H1 (cell line): ENCODE data around the gene SNX17. TPM values are rescaled to one million over a fixed set of nuclear protein-coding genes. Genes with fewer than 3 reads are reported as not detected.

ENCODE experiments used
- CTCF ChIA-PET: fragments of 300-600 bp; sonication (Branson Sonifier 250); formaldehyde crosslinking; loops from one replicate; lab custom pipeline; 2021; ENCODE audit not compliant: partially characterized antibody; lab: Charles Lee
- POLR2A ChIA-PET: fragments of 300-600 bp; sonication (Branson Sonifier 250); formaldehyde crosslinking; loops from one replicate; lab custom pipeline; 2021; ENCODE audit warnings: inconsistent platforms; ENCODE audit not compliant: partially characterized antibody; lab: Charles Lee
- DNase-seq, 2 experiments: peaks; one replicate each; pipeline versions ENCODE4 v3.0.0 to v3.0.0-alpha.2; 2010 to 2022; ENCODE audit warnings: low spot score in 2 of 2, low read depth in 1 of 2, mixed read lengths in 1 of 2
- FAIRE-seq: peaks from 2 replicates; lab custom pipeline; 2011; peaks lifted over from hg19 to GRCh38; lab: Jason Lieb, UNC
- H2AFZ ChIP-seq: 2 replicates; pipeline ENCODE4 v1.8.1; 2012; ENCODE audit warnings: low read length, inconsistent platforms
- H2AK5ac ChIP-seq: 2 replicates; pipeline ENCODE4 v1.6.1; 2013; ENCODE audit warnings: low read depth, low read length
- H2BK120ac ChIP-seq: replicated peaks from 2 replicates; pipeline ENCODE3; 2013; ENCODE audit warnings: low read depth, low read length, inconsistent platforms
- H2BK12ac ChIP-seq: 2 replicates; pipeline ENCODE4 v1.6.1; 2013; ENCODE audit warnings: low read depth, low read length
- H2BK15ac ChIP-seq: 2 replicates; pipeline ENCODE4 v1.6.1; 2013; ENCODE audit warnings: low read length
- H2BK20ac ChIP-seq: 2 replicates; pipeline ENCODE4 v1.6.1; 2013; ENCODE audit warnings: low read length
- H2BK5ac ChIP-seq: 2 replicates; pipeline ENCODE4 v1.6.1; 2013; ENCODE audit warnings: low read depth, low read length
- H3K14ac ChIP-seq: 2 replicates; pipeline ENCODE4 v1.6.1; 2013; ENCODE audit warnings: inconsistent platforms; ENCODE audit not compliant: insufficient read length
- H3K18ac ChIP-seq: 2 replicates; pipeline ENCODE4 v1.6.1; 2013; ENCODE audit warnings: low read length; ENCODE audit errors: extremely low read depth
- H3K23ac ChIP-seq: 2 replicates; pipeline ENCODE4 v1.6.1; 2013; ENCODE audit warnings: inconsistent platforms; ENCODE audit not compliant: insufficient read length
- H3K23me2 ChIP-seq: 2 replicates; pipeline ENCODE4 v1.6.1; 2013; ENCODE audit warnings: low read depth, low read length
- H3K27ac ChIP-seq: 2 replicates; pipeline ENCODE4 v1.6.1; 2011; ENCODE audit warnings: low read depth, low read length, inconsistent platforms
- H3K27me3 ChIP-seq, 4 experiments: replicated peaks in 1 of 4; 1 replicate in 1 of 4; 2 replicates in 3 of 4; pipeline versions ENCODE4 v1.6.1 to v1.8.1; 2011 to 2013; ENCODE audit warnings: low read length in 3 of 4, mild to moderate bottlenecking in 3 of 4, inconsistent platforms in 2 of 4, mixed read lengths in 2 of 4, moderate library complexity in 1 of 4; ENCODE audit not compliant: control insufficient read depth in 3 of 4, insufficient read depth in 3 of 4; ENCODE audit errors: extremely low read depth in 1 of 4
- H3K36me3 ChIP-seq, 4 experiments: 2 replicates each; pipeline versions ENCODE4 v1.6.1 to v1.8.1; 2011 to 2013; ENCODE audit warnings: mild to moderate bottlenecking in 4 of 4, low read length in 3 of 4, moderate library complexity in 2 of 4, control low read depth in 1 of 4, inconsistent platforms in 1 of 4; ENCODE audit not compliant: insufficient read depth in 4 of 4, control insufficient read depth in 2 of 4
- H3K4ac ChIP-seq: replicated peaks from 2 replicates; pipeline ENCODE3; 2013; ENCODE audit warnings: low read length, low read depth, mixed read lengths, inconsistent platforms; ENCODE audit not compliant: insufficient read length
- H3K4me1 ChIP-seq, 4 experiments: replicated peaks in 1 of 4; 1 replicate in 1 of 4; 2 replicates in 3 of 4; pipeline versions ENCODE4 v1.6.1 to v1.8.1; 2011 to 2013; ENCODE audit warnings: low read length in 3 of 4, inconsistent platforms in 2 of 4, mixed read lengths in 1 of 4; ENCODE audit not compliant: insufficient read depth in 4 of 4, control insufficient read depth in 3 of 4
- H3K4me2 ChIP-seq, 2 experiments: 2 replicates each; pipeline versions ENCODE4 v1.6.1 to v1.8.1; 2011 to 2013; ENCODE audit warnings: low read depth in 2 of 2, low read length in 2 of 2, control low read depth in 1 of 2, inconsistent platforms in 1 of 2, mild to moderate bottlenecking in 1 of 2; ENCODE audit not compliant: insufficient read depth in 1 of 2
- H3K4me3 ChIP-seq, 4 experiments: fragments of 200-600, 300-600 bp in 1 of 4; sonication (generic), shearing (Covaris generic), sonication (Bioruptor Twin) in 1 of 4; 2 replicates each; pipeline versions ENCODE4 v1.5.1 to v1.8.1; 2011 to 2016; ENCODE audit warnings: low read length in 4 of 4, low read depth in 3 of 4, control low read depth in 2 of 4, inconsistent platforms in 2 of 4, mild to moderate bottlenecking in 2 of 4, mixed read lengths in 1 of 4, moderate library complexity in 1 of 4; ENCODE audit not compliant: insufficient read depth in 2 of 4; ENCODE audit errors: extremely low read depth in 1 of 4
- H3K56ac ChIP-seq: replicated peaks from 2 replicates; pipeline ENCODE3; 2013; ENCODE audit warnings: low read depth, mild to moderate bottlenecking, mixed read lengths, low read length, inconsistent platforms; ENCODE audit not compliant: insufficient read length
- H3K79me1 ChIP-seq: 2 replicates; pipeline ENCODE4 v1.6.1; 2013; ENCODE audit warnings: low read depth, low read length, control low read depth
- H3K79me2 ChIP-seq, 2 experiments: 2 replicates each; pipeline versions ENCODE4 v1.6.1 to v1.8.1; 2012 to 2013; ENCODE audit warnings: low read length in 2 of 2, mild to moderate bottlenecking in 2 of 2, inconsistent platforms in 1 of 2; ENCODE audit not compliant: insufficient read depth in 2 of 2, control insufficient read depth in 1 of 2
- H3K9ac ChIP-seq, 4 experiments: replicated peaks in 1 of 4; 1 replicate in 1 of 4; 2 replicates in 3 of 4; pipeline versions ENCODE4 v1.6.1 to v1.8.1; 2011 to 2013; ENCODE audit warnings: low read depth in 3 of 4, low read length in 3 of 4, control low read depth in 2 of 4, mild to moderate bottlenecking in 2 of 4, moderate library complexity in 2 of 4, inconsistent platforms in 1 of 4; ENCODE audit errors: extremely low read depth in 1 of 4
- H3K9me3 ChIP-seq, 2 experiments: 2 replicates each; pipeline versions ENCODE4 v1.6.1 to v1.8.1; 2012 to 2013; ENCODE audit warnings: mild to moderate bottlenecking in 2 of 2, moderate library complexity in 2 of 2, control low read depth in 1 of 2, inconsistent platforms in 1 of 2, low read depth in 1 of 2, low read length in 1 of 2, mixed read lengths in 1 of 2; ENCODE audit not compliant: insufficient read depth in 2 of 2
- H4K20me1 ChIP-seq, 2 experiments: replicated peaks in 1 of 2; 2 replicates each; pipeline versions ENCODE3 to v1.8.1; 2011 to 2013; ENCODE audit warnings: inconsistent platforms in 2 of 2, low read length in 2 of 2, mild to moderate bottlenecking in 1 of 2; ENCODE audit not compliant: insufficient read depth in 2 of 2, control insufficient read depth in 1 of 2
- H4K5ac ChIP-seq: 2 replicates; pipeline ENCODE4 v1.6.1; 2013; ENCODE audit warnings: low read length, low read depth, mixed read lengths, inconsistent platforms; ENCODE audit not compliant: insufficient read length
- H4K8ac ChIP-seq: 2 replicates; pipeline ENCODE4 v1.8.0; 2013; ENCODE audit warnings: mild to moderate bottlenecking, moderate library complexity, low read length, inconsistent platforms; ENCODE audit not compliant: insufficient read depth; ENCODE audit errors: extremely low read depth
- H4K91ac ChIP-seq: replicated peaks from 2 replicates; pipeline ENCODE3; 2013; ENCODE audit warnings: low read length, mixed read lengths, inconsistent platforms; ENCODE audit not compliant: insufficient read length
- ASH2L ChIP-seq: fragments of 200-600, 300-600 bp; sonication (generic); IDR thresholded peaks from one replicate; pipeline ENCODE4 v1.7.1; 2017; ENCODE audit warnings: low read length
- ATF2 ChIP-seq: IDR thresholded peaks from 2 replicates; pipeline ENCODE4 v1.6.1; 2012; ENCODE audit warnings: low read length, inconsistent platforms
- BRCA1 ChIP-seq: IDR thresholded peaks from 2 replicates; pipeline ENCODE4 v1.6.1; 2012; ENCODE audit warnings: low read depth, low read length, improper control_type of control experiment
- CREB1 ChIP-seq: IDR thresholded peaks from 2 replicates; pipeline ENCODE4 v1.6.1; 2012; ENCODE audit warnings: inconsistent platforms
- EGR1 ChIP-seq: IDR thresholded peaks from 2 replicates; pipeline ENCODE4 v1.6.1; 2011; ENCODE audit warnings: low read depth, low read length, borderline replicate concordance
- EZH2 ChIP-seq: fragments of 200-600 bp; sonication (generic); IDR thresholded peaks from 2 replicates; pipeline ENCODE4 v1.7.1; 2012; ENCODE audit warnings: low read depth, mild to moderate bottlenecking, moderate library complexity, low read length, inconsistent platforms; ENCODE audit not compliant: severe bottlenecking
- JUND ChIP-seq: IDR thresholded peaks from 2 replicates; pipeline ENCODE4 v1.6.1; 2011; ENCODE audit warnings: mild to moderate bottlenecking, improper control_type of control experiment, low read length
- NRF1 ChIP-seq: IDR thresholded peaks from 2 replicates; pipeline ENCODE4 v1.6.1; 2011; ENCODE audit warnings: mild to moderate bottlenecking, low read depth, low read length, improper control_type of control experiment
- POLR2AphosphoS5 ChIP-seq: IDR thresholded peaks from 2 replicates; pipeline ENCODE4 v1.6.1; 2011; ENCODE audit warnings: low read depth, low read length
- RXRA ChIP-seq: IDR thresholded peaks from 2 replicates; pipeline ENCODE4 v1.6.1; 2011; ENCODE audit warnings: low read depth, mild to moderate bottlenecking, low read length, moderate library complexity; ENCODE audit not compliant: insufficient read depth
- SIX5 ChIP-seq: IDR thresholded peaks from 2 replicates; pipeline ENCODE4 v1.6.1; 2011; ENCODE audit warnings: mild to moderate bottlenecking, low read depth, low read length
- SP4 ChIP-seq: IDR thresholded peaks from 2 replicates; pipeline ENCODE4 v1.6.1; 2012; ENCODE audit warnings: low read length, inconsistent platforms
- SUZ12 ChIP-seq: fragments of 200-600 bp; sonication (generic); IDR thresholded peaks from 2 replicates; pipeline ENCODE4 v1.6.1; 2012; ENCODE audit warnings: mild to moderate bottlenecking, inconsistent platforms, low read length, moderate library complexity, mixed read lengths
- TAF7 ChIP-seq: optimal IDR thresholded peaks from 2 replicates; pipeline ENCODE3; 2011; ENCODE audit warnings: low read depth, mild to moderate bottlenecking, inconsistent platforms, low read length, moderate library complexity, borderline replicate concordance
- polyA plus RNA-seq, 7 experiments: library from polyadenylated mRNA; depleted of rRNA in 3 of 7; stranded (reverse) in 5 of 7; unstranded in 2 of 7; fragments of >200 nt in 5 of 7; fragments of 200-250 nt in 2 of 7; gene quantifications; 1 replicate in 5 of 7; 2 replicates in 1 of 7; 4 replicates in 1 of 7; pipeline versions ENCODE4 v1.2.1 to v1.2.3, GENCODE V29; 2011 to 2013; ENCODE audit warnings: missing spikeins in 2 of 7, mixed read lengths in 2 of 7
- total RNA-seq: library from RNA; stranded (reverse); fragmentation: NEBNext Ultra II Directional; extraction: Animal tissue kit (Norgen Biotek cat#: 25700); gene quantifications from 2 replicates; pipeline ENCODE4 v1.2.1, GENCODE V29; 2021
- TF ChIP-seq, protein P1 (sequence below): IDR thresholded peaks from 2 replicates; pipeline ENCODE4 v1.6.1; 2012; ENCODE audit warnings: inconsistent platforms

SNX17 gene
- total and polyA plus RNA-seq, 2 of the 8 experiments (the other 6 are each of a cell fraction or from before 2014, with no cell fraction given), result 54.9 to 66.2 TPM

DNA sequence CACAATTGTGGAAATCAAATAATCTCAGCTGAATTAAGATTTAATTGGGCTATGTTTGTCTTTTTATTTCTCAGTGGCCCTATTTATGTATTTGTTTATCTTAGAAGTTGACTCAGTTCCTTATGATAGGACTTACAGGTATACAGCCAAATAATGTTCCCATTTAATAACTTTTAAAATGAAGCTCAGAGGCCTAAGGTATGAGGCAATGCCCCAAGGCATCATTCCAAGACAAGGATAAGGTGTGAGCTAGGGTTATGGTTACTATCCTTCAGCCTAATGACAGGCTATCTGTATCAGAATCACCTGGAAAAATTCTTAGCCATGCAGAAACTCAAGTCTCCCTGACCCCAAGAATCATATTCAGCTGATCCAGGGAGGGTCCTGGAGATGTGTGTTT, 50.6 kb downstream of the SNX17 start:
- FAIRE-seq (no peak), DNase-seq (no peak)
- H3K79me1 ChIP-seq, result no peaks in the 10 kb centered on the region
- H2BK20ac ChIP-seq, result no peak overlapping the region
- H3K14ac ChIP-seq, result no peak overlapping the region
- no peak overlapping the region for H3K4me3 ChIP-seq
- no peak overlapping the region for H3K4ac ChIP-seq
- ChIA-PET POLR2A (interaction anchor here (1.2 to 5.1 kb wide), 2 partner anchors 12 to 52 kb away, joined by 3 to 26 read pairs; partner anchors contain the start of gene PPM1G), CTCF (interaction anchor here (1.5 to 1.7 kb wide), 3 partner anchors 11 to 20 kb away, joined by 3 to 6 read pairs (median 5); partner anchors contain the start of gene PPM1G)
- no peak overlapping the region for H2BK15ac ChIP-seq
- no peaks in the 10 kb centered on the region for H3K23me2 ChIP-seq
- H4K5ac ChIP-seq, result no peak overlapping the region
- no peak overlapping the region for H2BK12ac ChIP-seq
- H3K9ac ChIP-seq, result no peak overlapping the region
- no peak overlapping the region for H3K23ac ChIP-seq
- H2AFZ ChIP-seq, result no peak overlapping the region
- no peaks in the 10 kb centered on the region for H3K79me2 ChIP-seq
- H3K56ac ChIP-seq, result no peak overlapping the region
- no peak overlapping the region for H4K8ac ChIP-seq
- H2AK5ac ChIP-seq, result no peak overlapping the region
- H3K36me3 ChIP-seq, result no peaks in the 10 kb centered on the region
- H3K18ac ChIP-seq, result no peak overlapping the region
- H3K27me3 ChIP-seq, result no peaks in the 10 kb centered on the region
- no peaks in the 10 kb centered on the region for H4K20me1 ChIP-seq
- no peaks in the 10 kb centered on the region for H3K4me1 ChIP-seq
- H3K9me3 ChIP-seq, result no peaks in the 10 kb centered on the region
- H2BK120ac ChIP-seq, result no peak overlapping the region
- H3K27ac ChIP-seq, result no peak overlapping the region
- H2BK5ac ChIP-seq, result no peak overlapping the region
- no peak overlapping the region for H4K91ac ChIP-seq
- H3K4me2 ChIP-seq, result no peak overlapping the region
- no peak for TF ChIP-seq SUZ12
- TF ChIP-seq SIX5, result no peak
- TF ChIP-seq RXRA, result no peak
- no peak for TF ChIP-seq NRF1
- no peak for TF ChIP-seq CREB1
- TF ChIP-seq EGR1, result no peak
- no peak for TF ChIP-seq ASH2L
- no peak for TF ChIP-seq JUND
- TF ChIP-seq EZH2, result no peak
- no peak for TF ChIP-seq SP4
- TF ChIP-seq ATF2, result no peak
- no peak for TF ChIP-seq BRCA1
- TF ChIP-seq, protein P1, sequence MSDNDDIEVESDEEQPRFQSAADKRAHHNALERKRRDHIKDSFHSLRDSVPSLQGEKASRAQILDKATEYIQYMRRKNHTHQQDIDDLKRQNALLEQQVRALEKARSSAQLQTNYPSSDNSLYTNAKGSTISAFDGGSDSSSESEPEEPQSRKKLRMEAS, result no peak
- no peak for TF ChIP-seq POLR2AphosphoS5
- TF ChIP-seq TAF7, result no peak
